ENCODE results near the gene PGS1.

The PGS1 gene

DNA sequence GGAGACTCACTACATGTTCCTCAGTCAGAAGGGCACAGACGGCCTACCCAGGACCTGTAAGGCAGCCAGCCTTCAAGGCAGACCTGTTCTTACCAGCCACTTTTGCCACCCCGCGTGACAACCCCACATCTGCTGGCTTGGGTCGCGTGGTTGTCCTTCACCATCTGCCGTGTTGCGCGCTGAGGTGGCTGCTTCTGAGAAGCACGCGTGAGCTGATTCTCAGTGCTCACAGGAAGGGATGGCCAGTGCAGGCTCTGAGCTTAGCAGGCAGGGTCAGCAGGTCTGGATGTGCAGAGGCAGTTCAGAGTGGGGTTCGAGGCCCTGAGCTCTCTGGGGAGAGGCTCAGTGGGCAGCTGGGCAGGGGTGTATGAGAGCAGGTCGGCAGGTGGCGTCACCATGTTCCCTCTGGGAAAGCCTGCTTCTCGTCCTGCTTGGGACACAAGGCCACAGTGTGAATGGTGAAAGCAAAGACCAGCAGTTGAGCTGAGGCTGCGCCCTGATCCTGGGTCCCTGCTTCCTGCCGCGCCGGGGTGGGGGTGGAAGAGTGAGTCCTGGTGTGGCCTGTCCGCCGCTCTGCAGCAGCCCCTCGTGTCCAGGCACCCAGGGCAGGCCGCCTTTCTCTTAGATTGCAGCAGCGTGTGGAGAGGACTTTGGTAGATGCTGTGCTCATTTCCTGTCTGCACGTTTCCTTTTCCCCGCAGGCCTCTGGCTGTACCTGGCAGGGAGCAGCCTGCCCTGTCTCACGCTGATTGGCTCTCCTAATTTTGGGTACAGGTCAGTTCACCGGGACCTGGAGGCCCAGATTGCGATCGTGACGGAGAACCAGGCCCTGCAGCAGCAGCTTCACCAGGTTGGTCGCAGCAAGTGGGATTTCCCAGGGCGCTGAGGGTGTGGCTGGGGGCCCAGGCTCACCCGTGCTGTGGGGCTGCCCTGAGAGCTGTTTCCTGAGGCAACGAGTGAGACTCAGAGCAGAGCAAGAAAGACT, 36.0 kb downstream of the PGS1 start:
- no peak for DNase-seq (ENCODE audit: extremely low read depth, low read depth)
- TF ChIP-seq, protein P1, sequence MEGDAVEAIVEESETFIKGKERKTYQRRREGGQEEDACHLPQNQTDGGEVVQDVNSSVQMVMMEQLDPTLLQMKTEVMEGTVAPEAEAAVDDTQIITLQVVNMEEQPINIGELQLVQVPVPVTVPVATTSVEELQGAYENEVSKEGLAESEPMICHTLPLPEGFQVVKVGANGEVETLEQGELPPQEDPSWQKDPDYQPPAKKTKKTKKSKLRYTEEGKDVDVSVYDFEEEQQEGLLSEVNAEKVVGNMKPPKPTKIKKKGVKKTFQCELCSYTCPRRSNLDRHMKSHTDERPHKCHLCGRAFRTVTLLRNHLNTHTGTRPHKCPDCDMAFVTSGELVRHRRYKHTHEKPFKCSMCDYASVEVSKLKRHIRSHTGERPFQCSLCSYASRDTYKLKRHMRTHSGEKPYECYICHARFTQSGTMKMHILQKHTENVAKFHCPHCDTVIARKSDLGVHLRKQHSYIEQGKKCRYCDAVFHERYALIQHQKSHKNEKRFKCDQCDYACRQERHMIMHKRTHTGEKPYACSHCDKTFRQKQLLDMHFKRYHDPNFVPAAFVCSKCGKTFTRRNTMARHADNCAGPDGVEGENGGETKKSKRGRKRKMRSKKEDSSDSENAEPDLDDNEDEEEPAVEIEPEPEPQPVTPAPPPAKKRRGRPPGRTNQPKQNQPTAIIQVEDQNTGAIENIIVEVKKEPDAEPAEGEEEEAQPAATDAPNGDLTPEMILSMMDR (IDR thresholded peaks at IDR 0.05; ENCODE audit: low read depth, low read length), result no peak

GRCh38 chr17:78415821-78416711, 37.6 kb downstream of the PGS1 start:
- TF ChIP-seq, protein P1 (IDR thresholded peaks at IDR 0.05; ENCODE audit: low read depth, low read length), result no peak
- no peak for DNase-seq (ENCODE audit: extremely low read depth, low read depth)

DNA sequence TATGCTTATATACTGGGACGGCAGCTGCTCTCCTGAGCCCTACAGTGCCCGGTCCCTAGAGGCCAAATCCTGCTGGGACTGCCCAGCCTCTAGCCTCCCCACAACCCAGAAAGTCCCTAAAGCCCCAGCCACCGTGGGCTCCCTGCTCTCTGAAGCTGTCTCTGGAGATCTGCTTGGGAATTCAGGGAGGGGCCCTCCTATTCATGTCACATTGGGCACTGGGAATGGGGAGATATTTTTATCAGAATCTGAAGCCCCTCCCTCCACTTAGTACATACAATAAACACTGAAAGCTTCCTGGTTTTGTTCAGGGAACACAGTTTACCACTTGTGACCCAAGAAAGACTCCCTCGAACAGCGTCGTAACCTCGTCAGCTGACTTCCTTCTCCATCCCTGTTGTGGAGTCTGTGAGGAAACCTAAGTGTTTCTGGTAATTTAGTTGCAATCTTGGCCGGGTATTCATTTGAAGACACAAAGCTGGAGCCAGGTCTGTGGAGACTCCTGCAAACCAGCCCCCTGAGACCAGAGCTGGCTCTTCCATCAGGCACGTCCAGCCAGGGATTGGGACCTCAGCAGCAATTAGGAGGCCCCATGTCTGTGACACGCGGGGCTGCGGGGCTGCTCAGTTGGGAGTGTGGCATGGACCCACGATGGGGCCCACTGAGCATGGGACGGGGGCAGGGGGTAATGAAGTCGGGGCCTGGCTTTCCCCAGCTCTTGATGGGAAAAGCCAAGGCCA, 38.5 kb downstream of the PGS1 start:
- DNase-seq (ENCODE audit: extremely low read depth, low read depth), result no peak
- TF ChIP-seq, protein P1 (IDR thresholded peaks at IDR 0.05; ENCODE audit: low read depth, low read length), result no peak

DNA sequence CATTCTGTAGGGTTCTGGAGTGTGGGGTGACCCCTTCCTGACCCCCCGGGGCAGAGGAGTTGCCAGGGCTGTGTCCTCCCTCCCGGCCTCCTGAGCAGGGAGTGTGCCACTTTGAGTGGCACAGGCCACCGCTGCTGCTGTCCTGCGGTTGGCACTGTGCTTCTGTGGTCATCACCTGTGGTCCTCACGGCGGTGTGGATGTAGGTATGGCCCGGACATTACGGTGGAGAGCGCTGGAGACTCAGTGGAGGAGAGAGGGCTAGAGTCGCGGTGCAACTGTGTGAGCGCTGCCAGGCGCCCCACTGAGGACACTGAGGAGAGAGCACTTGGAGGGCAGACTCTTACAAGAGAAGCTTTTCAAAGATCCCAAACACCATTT, 39.1 kb downstream of the PGS1 start:
- no peak for DNase-seq (ENCODE audit: extremely low read depth, low read depth)
- TF ChIP-seq, protein P1 (IDR thresholded peaks at IDR 0.05; ENCODE audit: low read depth, low read length), result no peak

DNA sequence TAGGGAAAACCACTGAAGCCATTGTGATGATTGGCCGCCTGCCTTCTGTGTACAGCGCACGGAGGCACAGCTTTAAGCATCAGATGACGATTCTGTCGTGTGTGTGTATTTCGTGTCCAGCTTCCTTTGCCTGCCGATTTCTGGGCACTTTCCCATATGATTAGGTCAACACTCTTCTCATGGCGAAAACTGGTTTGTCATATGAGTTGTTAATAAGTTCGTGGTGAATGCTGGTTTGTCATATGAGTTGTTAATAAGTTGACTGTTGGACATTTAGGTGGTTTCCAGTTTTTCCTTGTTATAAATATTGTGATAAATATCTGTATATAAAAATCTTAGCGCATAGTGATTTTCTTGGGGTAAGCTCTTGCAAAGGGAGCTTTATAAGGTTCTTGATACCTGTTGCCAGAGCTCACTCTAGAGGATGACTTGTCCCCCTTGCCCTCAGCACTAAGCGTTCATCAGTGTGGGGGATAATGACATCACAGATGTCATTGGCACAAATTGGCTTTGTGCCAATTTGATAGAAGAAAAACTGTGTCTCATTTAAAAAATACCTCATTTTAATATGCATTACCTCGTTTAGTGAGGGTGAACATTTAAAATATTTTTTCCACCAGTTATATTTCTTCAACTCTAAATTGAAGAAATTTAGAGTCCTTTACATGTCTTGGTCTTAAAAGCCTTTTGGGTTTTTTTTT, 40.0 kb downstream of the PGS1 start:
- TF ChIP-seq, protein P1 (IDR thresholded peaks at IDR 0.05; ENCODE audit: low read depth, low read length), result no peak
- no peak for DNase-seq (ENCODE audit: extremely low read depth, low read depth)

- TF ChIP-seq, protein P1 (IDR thresholded peaks at IDR 0.05; ENCODE audit: low read depth, low read length), result no peak
- no peak for DNase-seq (ENCODE audit: extremely low read depth, low read depth)
Measured at GRCh38 chr17:78419970-78420815, 41.7 kb downstream of the PGS1 start.

Measured in AG09319 (cell line).